DMS79 treated with DMSO at 0.1 percent for 48 hours (cell line): ENCODE data around the gene LDLRAD4.

ENCODE experiments used
- DNase-seq: peaks from one replicate; lab custom pipeline; 2025; lab: John Stamatoyannopoulos, UW

The LDLRAD4 gene

DNA sequence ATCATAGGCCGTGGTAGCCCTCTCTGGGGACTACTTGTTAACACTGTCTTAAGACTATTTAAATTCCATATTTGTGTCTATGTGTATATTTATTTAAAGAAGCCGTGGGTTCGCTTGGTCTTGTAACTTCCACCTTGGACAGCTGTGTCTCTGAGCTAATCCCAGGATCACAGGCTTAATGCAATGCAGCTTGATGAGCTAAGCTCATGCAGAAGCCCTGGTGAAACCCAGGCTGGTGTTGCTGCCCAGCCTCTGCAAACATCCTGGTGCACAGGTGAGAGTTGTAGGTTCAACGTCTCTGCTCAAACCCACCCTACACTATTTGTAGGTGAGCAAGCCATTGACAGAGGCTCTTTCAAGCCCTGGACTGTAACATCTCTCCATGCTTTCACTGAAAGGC, 296.0 kb downstream of the LDLRAD4 start:
- DNase-seq, result no peak

DNA sequence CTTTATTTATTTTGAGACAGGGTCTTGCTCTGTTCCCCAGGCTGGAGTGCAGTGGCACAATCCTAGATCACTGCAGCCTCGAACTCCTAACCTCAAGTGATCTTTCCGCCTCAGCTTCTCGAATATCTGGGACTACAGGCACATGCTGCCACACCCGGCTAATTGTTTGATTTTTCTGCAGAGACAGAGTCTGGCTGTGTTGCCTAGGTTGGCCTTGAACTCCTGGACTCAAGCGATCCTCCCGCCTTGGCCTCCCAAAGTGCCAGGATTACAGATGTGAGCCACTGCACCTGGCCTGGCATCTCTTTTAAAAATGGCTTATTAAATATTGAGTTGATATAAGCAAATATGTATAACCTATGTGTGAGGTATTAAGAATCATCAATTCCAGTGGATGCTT, 298.3 kb downstream of the LDLRAD4 start:
- DNase-seq, result no peak

DNA sequence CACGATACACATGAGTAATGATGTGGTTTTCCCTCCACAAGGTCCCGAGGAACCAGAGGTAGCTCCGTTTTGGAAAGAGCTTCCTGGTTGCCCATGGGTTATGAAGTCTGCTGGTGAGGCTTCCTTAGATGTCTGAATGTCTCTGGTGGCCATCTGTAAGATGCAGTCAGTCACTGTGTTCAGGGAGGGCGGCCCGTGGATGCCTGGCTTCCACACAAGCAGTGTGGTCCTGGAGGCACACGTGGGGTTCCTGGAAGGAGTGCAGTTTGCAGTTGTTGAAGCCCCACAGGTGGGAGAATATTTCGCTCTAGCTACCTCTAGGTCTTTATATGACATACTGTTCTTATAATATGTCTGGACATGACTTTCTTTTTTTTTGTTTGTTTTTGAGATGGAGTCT, 298.8 kb downstream of the LDLRAD4 start:
- no peak for DNase-seq

DNA sequence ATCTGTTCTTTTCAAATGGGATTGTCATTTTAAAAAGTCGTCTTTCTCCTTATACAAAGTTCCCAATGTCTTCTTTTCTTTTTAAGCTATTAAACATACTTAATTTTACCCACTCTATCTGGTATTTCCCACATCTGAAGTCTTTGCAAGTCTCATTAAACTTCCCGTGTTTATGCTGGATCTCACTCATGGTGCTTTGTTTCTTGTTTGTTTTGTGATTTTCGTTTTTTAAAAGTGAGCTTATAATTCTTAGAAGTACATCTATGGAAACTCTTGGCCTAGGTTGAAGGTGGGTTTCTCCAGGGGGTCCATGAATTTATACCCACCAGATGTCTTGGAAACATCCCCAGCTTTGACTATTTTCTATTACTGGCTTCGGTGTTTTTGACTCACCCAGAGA, 299.8 kb downstream of the LDLRAD4 start:
- no peak for DNase-seq

DNA sequence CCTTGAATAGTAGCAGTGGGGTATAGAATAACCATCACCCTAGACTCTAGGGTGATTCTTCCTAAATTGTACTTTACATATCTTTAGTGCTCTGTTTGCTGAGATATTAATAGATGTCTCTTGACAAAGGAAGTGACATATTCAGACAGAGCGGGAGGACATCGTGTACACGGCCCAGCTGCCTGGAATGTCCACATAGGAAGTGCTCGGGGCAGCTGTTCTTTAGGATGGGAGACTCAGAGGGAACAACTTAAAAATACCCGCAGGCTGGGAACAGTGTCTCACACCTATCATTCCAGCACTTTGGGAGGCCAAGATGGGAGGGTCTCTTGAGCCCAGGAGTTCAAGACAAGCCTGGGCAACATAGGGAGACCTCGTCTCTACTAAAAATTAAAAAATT, 301.7 kb downstream of the LDLRAD4 start:
- DNase-seq, result no peak

DNA sequence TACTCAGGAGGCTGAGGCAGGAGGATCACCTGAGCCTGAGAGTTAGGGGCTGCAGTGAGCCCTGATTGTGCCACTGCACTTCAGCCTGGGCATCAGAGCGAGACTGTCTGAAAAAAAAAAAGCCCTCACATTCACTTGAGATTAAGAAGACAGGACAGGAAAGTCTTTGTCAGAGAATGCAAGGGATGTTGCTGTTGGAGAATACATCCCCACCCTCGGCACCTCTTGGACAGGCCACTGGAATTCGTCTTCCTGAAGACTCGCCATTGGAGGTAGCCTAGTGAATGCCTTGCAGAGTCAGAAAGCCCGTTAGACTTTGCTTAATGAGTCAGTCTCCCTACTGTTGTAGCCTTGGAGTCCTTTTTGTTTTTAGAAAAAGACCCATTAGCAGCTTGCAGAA, 302.2 kb downstream of the LDLRAD4 start:
- no peak for DNase-seq

DNA sequence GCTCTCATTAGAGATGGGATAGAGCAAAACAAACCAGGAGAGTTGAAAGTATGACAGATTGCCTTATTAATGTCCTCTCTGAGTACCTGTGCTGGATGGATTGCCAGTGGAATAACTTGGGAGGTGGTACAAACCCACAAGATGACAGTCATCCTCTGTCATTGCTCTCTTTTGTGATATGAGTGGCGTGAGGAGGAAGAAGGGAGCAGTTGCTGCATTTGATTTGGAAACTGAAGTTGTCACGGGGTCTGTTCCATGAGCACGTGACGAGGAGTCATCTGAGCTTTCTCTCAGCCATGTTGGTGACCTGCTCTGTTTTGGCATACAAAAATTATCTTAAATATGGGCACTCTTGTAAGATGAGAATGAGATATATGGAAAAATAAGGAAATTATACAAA, 302.9 kb downstream of the LDLRAD4 start:
- DNase-seq, result no peak

DNA sequence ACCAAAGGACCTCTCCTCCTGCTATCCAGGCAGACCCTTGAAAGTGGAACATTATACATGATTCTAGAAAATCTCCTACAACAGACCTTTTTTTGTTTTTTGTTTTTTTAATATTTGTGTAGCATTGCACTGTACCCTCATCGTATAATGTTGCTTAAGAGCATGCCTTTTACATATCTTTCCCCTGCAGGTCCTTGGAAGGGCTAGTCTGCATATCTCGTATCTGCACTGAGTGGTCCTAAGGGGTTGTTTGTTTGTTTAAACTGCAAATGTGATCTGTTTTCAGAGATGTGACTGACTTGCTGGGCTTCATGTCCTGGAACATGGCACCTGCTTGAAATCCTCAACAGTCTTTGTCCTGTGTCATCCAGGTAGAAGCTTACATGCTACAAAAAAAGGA, 303.7 kb downstream of the LDLRAD4 start:
- no peak for DNase-seq

DNA sequence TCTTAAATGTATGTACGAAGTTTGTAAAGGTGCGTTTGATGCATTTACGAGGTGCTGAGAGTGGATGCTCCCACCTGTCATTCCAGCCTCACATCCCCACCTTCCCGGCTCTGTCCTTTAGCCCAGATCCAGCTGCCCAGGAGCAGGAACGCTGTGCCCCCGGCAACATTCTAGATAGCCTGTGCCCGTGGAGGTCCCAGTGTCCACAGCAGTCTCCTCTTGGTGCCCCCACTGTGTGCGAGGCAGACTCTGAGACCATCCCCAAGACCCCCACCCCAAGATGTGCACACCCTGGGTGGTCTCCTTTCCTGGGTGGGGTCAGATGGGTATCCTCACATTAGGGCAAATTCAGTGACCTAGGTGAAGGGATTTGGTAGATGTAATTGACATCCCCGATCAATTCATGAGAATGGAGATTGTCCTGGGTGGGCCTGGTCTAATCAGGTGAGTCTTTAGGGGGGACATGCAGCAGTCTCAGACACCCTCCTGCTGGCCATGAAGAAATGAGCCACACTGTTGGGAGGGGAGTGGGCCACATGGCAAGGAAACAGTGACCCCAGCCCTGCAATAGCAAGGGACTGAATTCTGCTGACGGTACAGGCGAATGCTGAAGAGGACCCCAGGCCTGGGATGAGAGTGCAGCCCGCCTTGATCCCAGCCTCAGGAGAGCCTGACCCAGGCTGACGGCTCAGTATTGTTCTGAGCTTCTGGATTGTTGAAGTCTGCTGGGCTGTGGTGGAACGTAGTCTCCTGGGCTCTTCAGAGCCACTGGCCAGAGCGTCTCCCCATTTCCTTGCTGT, 304.5 kb downstream of the LDLRAD4 start:
- DNase-seq, result no peak

DNA sequence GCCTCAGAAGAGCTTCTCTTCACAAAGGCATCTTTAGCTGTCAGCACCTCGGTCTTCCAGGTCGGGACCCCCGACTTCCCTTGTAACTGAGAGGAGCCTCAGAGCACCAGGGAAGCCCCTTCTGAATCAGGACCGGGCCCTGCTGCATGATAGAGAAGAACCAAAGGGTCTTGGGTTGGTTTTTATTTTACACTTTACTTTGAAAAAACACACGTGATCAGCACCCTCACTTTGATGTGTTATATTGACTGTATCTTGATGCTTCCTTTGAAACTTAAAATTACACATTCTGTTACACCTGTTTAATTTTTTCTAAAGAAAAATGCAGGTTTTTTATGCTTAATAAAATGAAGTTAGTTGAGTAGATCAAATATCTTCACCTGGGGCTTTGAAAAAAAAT, 305.5 kb downstream of the LDLRAD4 start:
- no peak for DNase-seq

DNA sequence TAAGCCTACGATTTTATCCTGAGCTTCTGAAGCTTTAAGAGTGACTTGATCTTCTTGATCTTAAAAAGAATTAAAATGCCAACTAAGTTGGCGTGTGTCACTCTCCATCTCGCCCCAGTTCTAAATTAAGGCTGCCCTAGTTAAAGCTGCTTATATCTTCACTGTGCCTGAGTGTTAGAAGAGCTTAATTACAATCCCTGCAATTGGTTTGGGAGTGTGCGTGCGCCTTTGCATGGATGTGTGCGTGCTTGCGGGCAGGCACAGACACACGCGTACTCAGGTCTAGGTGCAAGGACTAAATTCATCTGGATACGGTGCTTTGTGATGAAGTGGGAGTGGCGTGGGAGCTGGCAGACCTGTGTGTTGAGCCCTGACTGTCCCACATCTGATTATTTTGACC, 306.3 kb downstream of the LDLRAD4 start:
- DNase-seq, result no peak

DNA sequence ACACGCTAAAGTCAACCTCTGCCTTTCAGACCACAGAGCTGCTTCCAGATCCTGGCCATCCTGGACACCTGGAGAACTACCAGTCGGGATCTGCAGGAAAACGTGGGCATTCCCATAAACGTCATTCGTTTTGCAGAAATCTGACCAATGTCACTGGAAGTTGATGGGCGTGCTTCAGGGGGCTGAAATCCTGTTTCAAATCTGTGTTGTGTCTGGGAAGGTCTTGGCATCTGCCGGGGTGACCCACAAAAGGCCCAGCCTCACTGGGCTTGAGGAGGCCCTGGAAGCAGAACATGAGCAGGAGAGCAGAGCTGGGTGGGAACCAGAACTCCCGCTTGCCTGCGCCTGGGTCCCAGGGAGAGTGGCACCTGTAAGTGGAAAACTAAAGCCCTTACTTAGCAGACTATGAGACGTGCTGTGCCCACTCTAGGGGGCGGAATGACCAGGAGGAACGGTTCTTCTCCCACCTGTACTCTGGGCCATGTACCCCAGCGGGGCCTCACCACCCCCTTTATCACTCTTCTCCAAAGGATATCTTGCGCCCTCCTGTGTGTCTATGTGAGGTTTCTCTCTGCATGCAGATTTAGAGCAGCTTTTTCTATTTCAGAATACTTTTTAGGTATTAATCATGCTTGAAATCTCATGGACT, 306.9 kb downstream of the LDLRAD4 start:
- no peak for DNase-seq

DNA sequence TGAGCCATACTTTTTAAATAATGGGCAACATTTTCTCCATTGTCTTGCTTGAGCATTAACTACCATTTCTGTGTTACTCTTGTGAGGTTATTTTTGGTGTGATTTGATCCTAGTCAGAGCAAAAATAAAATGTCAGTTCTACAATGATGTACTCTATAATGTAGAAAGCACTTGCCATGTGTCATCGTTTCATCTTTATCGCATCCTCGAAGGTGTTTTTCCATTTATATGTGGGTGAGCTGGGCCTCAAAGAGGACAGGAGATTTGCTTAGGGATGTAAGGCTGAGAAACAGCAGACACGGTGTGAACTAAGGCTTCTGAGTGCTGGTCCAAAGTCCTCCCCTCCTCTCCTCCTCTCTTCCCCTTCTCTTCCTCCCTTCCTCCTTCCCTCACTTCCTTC, 308.0 kb downstream of the LDLRAD4 start:
- DNase-seq, result no peak

DNA sequence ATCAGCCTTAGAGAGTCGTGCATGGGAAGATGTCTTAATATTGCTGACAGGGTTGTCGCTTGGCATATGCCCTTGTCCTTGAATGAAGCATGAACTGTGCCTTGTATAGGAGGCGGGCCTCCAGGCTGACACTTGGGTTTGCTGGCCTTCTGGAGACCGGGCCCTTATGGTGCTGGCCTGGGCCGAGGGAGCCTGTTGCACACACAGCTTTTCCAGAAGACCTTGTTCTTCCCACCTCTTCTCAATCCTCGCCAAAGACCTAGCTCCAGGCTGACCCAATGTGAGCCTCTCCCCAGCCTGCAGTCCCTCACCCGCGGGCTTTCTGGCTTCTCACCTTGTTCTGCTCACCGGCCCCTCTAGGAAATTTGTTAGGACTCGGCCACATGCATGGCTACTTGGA, 308.7 kb downstream of the LDLRAD4 start:
- no peak for DNase-seq

DNA sequence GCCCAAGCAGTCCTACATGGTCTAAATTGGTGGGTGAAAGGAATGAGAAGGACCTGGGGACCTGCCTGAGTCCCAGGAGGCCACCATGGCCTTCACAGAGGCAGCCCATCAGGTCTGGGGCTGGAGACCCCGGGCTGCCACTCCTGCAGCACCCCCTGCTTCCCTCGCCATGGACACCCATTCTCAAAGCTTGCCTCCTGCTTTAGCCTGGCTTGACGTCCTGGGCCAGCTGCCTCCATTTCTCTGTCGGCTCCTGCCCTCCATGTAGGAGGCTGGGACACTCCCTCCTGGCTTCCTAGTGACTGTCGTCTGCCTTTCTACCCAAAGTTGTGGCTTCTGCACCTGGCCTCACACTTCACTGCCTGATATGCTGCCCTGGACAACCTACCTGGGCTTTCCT, 309.2 kb downstream of the LDLRAD4 start:
- DNase-seq, result no peak

DNA sequence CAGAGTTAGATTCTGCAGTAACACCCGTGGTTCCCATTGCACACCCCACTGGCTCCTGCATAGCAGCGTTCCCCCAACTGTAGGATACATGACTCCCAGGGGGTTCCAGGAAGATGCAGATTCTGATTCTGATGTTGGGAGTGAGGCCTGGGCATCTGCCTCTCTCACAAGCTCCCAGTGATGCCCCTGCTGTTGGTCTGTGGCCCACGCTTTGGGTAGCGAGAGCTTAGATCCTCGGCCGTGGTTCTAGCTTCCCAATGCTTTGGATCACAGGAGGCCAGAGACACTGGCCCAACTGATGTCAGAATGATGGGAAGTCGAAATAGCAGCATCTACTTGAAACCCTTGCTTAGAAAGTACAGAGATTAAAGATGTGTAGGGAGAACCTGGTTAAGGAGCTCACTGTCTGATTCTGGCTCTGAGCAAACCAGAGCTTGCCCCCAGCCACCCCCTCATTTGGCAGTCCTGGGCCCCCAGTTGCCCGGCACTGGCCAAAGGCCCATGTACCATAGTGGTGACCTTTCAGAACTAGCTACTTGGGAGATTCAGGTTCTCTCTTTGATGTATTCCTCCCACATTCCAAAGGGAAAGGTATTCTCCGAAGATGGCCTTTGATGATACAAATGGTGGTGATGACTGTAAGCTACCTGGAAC, 310.3 kb downstream of the LDLRAD4 start:
- DNase-seq, result no peak

DNA sequence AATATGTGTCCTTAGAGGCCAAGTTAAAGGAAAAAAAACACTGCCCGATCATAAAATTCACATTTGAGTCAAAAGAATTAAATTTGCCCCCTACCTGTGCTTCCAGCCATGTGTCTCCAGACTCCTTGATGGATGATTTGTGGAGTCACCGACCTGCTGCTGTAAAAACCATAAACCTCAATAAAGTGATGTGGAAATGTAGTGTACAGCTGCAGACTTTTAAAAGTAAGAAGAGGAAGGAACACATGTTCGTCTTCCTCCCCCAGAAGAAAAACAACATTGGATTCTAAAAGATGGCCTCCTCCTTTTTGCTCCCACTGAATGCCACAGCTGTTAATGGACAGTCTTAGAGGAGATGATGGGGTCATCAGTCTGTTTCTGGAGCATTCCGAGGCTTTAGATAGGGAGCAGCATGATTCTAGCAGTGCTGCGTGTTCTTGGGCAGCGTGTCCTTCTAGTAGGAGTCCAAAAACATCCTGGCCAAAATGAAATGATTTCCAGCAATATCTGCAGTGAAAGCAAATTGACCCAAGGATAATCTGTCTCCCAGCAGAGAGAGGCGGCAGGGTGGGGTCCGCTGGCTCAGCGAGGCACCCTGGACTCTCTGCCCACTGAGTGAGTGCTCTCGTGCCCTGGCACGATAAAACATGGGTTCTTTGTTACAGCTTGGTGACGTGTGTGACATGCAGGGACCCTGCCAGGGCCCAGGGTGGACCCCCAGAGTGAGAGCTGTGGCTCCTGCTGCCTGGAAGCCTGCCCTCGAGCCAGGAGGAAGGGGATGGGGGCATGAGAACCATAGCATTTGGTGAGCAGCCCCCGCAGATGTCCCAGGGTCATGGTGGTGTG, 311.7 kb downstream of the LDLRAD4 start:
- DNase-seq, result no peak

DNA sequence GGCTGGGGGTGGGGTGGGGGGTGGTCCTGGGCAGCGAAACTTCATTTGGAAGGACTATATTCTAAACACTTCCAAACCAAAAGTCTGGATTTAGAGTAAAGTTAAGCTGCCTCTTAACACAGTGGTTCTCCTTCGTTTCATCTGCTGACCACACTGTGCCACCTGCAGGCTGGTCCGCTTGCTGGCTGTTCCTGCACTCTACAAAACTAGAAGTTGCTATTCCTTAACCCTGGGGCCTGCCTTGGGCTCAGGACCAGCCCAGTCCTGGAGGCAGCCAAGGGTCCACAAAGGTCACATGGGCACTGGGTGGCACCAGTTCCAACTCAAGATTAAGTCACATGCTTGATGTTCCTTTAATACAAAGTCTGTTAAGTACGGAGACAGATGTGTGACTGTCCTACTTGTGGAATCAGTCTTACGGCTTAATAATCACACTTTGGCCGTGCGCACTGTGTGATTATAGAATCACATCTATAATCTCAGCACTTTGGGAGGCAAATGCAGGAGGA, 312.4 kb downstream of the LDLRAD4 start:
- DNase-seq, result no peak

DNA sequence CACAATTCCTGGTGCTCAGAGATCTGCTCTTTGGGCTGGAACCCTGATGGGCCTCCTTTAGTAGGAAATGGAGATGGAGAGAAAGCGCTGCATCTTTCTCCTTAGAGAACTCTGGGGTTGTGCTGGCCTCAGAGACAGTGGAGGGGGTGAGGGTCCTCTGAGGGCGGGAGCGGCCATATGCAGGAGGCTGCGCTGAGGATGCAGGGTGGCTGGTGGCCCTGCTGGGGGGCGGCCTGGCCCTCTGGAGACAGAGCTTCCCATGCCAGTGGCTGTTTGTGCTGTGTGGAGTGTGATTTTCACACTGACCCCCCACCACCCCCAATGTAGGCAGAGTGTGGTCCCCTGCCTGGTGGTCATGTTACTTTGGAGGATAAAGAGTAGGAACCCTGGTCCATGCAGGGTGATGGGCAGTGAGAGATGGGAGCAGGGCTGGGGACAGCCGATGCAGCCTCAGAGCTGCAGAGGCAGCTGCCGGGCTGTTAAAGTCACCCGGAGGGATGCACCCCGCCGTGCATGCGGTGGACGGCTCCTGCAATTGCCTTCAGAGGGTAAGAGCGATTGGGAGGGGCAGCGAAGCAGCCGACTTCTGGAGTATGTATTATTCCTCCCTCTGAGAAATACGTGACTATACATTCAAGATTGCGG, 313.2 kb downstream of the LDLRAD4 start:
- no peak for DNase-seq

DNA sequence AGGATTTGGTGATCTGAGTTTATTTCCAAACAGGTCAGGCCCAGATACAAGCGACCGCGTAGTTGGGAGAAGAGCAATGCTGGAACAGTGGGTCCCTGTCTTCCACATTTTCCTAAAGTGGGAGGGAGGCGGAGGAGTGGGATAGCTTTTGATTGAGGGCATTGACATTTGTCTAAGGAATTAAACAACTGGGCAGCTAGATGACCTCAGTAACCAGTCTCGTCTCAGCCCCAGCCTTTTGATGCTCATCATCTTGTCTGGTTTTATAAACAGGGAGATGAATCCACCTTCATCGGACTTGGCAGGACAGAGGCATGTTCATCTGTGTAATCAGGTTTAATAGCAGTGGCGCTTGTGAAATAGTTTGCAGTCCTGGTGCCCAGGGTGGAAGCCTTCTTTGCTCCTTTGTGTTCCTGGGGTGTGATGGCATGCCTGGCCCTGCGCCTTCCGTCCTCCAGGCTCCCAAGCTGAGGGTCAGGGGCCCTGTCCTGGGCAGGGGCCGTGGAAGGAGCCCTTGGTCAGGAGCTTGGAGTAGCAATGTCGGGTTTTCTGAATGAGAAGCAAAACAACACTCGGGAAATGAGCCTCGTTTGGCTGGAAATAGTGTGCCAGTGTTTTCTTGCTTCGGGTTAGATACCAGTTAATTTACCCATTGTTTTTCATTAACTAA, 314.0 kb downstream of the LDLRAD4 start:
- no peak for DNase-seq

DNA sequence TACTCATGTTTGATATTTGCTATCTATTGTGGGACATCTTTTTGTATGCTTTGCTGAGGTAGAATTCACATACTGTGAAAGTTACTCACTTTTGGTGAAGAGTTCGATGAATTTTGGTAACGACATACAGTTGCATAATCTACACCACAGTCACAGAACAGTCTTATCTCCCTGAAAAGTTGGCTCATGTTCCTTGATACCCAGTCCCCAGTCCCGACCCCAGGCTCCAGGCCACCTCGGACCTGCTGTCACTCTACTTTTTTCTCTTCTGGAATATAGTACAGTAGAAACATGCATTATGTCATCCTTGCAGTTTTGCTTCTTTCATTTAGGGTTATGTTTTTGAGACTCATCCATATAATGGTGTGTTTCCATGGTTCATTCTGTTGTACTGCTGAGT, 316.1 kb downstream of the LDLRAD4 start:
- no peak for DNase-seq
